ENCODE results near the gene ZMIZ2.

GRCh38 chr7:44757739-44758138, 9.1 kb downstream of the ZMIZ2 start:
- no peak for TF ChIP-seq CTCF (conservative IDR thresholded peaks at IDR 0.05)
- no peak for TF ChIP-seq EZH2 (IDR thresholded peaks at IDR 0.05; ENCODE audit: low read depth)
